UCSD-AML1 (cell line): ENCODE measurements around the gene MIGA2.

Experiments
- DNase-seq: peaks from one replicate; lab custom pipeline; 2025; ENCODE audit not compliant: unreplicated experiment; lab: John Stamatoyannopoulos, UW

Gene MIGA2

DNA sequence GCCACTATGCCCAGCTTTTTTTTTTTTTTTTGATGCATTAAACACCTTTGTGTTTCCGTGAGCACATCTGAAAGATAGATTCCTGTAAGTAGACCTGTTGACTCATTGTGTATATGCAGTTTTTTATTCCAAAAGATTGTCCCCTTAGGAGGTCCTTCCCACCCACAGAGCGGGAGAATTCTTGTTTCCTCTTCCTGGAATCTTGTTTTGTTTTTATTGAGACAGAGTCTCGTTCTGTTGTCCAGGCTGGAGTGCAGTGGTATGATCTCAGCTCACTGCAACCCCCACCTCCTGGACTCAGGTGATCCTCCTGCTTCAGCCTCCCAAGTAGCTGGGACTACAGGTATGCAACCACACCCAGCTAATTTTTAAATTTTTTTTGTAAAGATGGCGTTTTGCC lies 82.4 kb downstream of the MIGA2 start:
- no peak for DNase-seq

DNA sequence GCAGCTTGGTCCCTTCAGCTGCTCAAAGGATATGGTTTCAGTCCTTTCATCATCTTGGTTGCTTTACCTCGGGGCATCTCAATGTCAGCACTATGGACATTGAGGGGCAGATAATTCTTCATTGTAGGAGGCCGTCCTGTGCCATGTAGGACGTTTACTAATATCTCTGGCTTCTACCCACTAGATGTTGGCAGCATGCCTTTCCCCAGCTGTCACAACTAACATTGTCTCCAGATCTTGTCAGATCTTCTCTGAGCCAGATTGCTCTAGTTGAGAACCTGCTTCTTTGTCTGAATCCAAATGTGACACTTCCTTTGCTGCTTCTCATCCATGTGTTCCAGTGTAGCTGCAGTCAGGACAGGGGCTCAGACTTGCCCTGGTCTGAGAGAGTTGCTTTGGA lies 85.1 kb downstream of the MIGA2 start:
- DNase-seq, result no peak
